22Rv1 (cell line): Measurements from ENCODE around the gene ISM1.

Source experiments
- ZFX ChIP-seq: fragments of 450-650 bp; IDR thresholded peaks from 2 replicates; pipeline ENCODE4 v1.6.1; 2017; ENCODE audit warnings: antibody characterized with exemption, borderline replicate concordance
- TF ChIP-seq, protein P1 (sequence below): fragments of 450-650 bp; IDR thresholded peaks from 2 replicates; pipeline ENCODE4 v1.5.1; 2017; ENCODE audit warnings: mild to moderate bottlenecking

GRCh38 chr20:13180986-13181889 lies 39.8 kb upstream of the ISM1 start:
- TF ChIP-seq, protein P1, sequence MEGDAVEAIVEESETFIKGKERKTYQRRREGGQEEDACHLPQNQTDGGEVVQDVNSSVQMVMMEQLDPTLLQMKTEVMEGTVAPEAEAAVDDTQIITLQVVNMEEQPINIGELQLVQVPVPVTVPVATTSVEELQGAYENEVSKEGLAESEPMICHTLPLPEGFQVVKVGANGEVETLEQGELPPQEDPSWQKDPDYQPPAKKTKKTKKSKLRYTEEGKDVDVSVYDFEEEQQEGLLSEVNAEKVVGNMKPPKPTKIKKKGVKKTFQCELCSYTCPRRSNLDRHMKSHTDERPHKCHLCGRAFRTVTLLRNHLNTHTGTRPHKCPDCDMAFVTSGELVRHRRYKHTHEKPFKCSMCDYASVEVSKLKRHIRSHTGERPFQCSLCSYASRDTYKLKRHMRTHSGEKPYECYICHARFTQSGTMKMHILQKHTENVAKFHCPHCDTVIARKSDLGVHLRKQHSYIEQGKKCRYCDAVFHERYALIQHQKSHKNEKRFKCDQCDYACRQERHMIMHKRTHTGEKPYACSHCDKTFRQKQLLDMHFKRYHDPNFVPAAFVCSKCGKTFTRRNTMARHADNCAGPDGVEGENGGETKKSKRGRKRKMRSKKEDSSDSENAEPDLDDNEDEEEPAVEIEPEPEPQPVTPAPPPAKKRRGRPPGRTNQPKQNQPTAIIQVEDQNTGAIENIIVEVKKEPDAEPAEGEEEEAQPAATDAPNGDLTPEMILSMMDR = no peak
- no peak for TF ChIP-seq ZFX
